Tibial artery (tissue), 4 donors: ENCODE measurements around the gene PTPRN2.

Source experiments
- DNase-seq, 2 donors: peaks; one replicate each; pipeline ENCODE4 v3.0.0-alpha.2; 2019
- H3K27ac ChIP-seq, 2 donors: fragments of 200-600 bp; sonication (generic) in 1 of 2; 1 replicate in 1 of 2; 2 replicates in 1 of 2; pipeline ENCODE4 v1.5.1; 2018 to 2019; ENCODE audit warnings: mild to moderate bottlenecking in 1 of 2
- H3K27me3 ChIP-seq, 2 donors: fragments of 200-600 bp; sonication (generic) in 1 of 2; one replicate each; pipeline versions ENCODE4 v1.5.1 to v1.6.0; 2016 to 2019
- H3K36me3 ChIP-seq, 3 donors: fragments of 200-600 bp; sonication (generic) in 2 of 3; one replicate each; pipeline ENCODE4 v1.5.1; 2016 to 2019; ENCODE audit warnings: mild to moderate bottlenecking in 2 of 3
- H3K4me1 ChIP-seq, 4 donors: fragments of 200-600 bp; sonication (generic) in 2 of 4; 1 replicate in 3 of 4; 2 replicates in 1 of 4; pipeline ENCODE4 v1.5.1; 2016 to 2019
- H3K4me3 ChIP-seq, 2 donors: fragments of 200-600 bp; sonication (generic) in 1 of 2; 1 replicate in 1 of 2; 2 replicates in 1 of 2; pipeline ENCODE4 v1.5.1; 2018 to 2019; ENCODE audit warnings: mild to moderate bottlenecking in 2 of 2
- H3K9me3 ChIP-seq, 3 donors: fragments of 200-600 bp; sonication (generic) in 1 of 3; one replicate each; pipeline ENCODE4 v1.5.1; 2016 to 2019
- intact Hi-C: fragments of 100-400 bp; cut with DNase I; formaldehyde crosslinking; loops from one replicate; pipeline ENCODE4 v1.15.0; 2023; ENCODE audit warnings: low total_unique reads
- TF ChIP-seq, protein P1 (sequence below), 2 experiments: fragments of 200-600 bp in 1 of 2; fragments of 450-650 bp in 1 of 2; IDR thresholded peaks; one replicate each; pipeline ENCODE4 v1.5.1; 2017 to 2019; ENCODE audit warnings: antibody characterized with exemption in 2 of 2, mild to moderate bottlenecking in 1 of 2, moderate library complexity in 1 of 2

PTPRN2 gene

DNA sequence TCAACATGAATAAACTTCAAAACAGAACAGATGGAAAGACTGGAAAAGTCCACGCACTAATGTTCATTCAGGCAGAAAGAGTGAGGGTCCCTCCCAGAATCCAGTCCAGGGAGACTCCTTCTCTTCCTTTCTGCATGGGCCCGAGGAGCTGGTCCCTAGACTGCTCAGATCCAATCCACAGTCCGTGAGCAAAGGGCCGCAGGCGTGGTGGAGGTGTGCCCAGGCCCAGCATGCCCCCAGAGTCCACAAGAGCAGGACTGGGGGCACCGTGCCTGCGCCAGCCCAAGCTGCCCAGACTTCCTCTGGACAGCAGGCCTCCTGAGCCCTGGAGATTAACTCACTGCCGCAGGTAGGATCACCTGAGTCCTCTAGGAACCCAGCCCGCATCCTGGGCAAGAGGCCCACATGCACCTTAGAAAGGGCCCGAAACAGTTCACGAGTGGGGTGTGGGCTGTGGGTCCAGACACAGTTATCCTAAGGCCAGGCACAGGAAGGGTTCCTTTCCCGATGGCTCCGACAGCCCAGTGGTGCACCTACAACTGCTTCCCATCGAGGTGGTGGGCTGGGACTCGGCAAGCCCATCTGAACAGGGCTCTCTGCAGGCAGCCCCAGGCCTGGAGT lies 719.8 kb downstream of the PTPRN2 start:
- Histone ChIP-seq H3K27me3 (peaks cover 0 to under 1% of the 10 kb centered on the region in 2 donors), H3K9me3 (peaks cover 0 to 5% (median 4%) of the 10 kb centered on the region in 3 donors), H3K36me3 (no peaks in the 10 kb centered on the region), H3K4me1 (no peaks in the 10 kb centered on the region), H3K4me3 (no peak overlapping the region), H3K27ac (no peak overlapping the region)
- DNase-seq: no peak
- intact Hi-C loops: no loop called here
- TF ChIP-seq, protein P1, sequence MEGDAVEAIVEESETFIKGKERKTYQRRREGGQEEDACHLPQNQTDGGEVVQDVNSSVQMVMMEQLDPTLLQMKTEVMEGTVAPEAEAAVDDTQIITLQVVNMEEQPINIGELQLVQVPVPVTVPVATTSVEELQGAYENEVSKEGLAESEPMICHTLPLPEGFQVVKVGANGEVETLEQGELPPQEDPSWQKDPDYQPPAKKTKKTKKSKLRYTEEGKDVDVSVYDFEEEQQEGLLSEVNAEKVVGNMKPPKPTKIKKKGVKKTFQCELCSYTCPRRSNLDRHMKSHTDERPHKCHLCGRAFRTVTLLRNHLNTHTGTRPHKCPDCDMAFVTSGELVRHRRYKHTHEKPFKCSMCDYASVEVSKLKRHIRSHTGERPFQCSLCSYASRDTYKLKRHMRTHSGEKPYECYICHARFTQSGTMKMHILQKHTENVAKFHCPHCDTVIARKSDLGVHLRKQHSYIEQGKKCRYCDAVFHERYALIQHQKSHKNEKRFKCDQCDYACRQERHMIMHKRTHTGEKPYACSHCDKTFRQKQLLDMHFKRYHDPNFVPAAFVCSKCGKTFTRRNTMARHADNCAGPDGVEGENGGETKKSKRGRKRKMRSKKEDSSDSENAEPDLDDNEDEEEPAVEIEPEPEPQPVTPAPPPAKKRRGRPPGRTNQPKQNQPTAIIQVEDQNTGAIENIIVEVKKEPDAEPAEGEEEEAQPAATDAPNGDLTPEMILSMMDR (IDR thresholded peaks at IDR 0.05): no peak

DNA sequence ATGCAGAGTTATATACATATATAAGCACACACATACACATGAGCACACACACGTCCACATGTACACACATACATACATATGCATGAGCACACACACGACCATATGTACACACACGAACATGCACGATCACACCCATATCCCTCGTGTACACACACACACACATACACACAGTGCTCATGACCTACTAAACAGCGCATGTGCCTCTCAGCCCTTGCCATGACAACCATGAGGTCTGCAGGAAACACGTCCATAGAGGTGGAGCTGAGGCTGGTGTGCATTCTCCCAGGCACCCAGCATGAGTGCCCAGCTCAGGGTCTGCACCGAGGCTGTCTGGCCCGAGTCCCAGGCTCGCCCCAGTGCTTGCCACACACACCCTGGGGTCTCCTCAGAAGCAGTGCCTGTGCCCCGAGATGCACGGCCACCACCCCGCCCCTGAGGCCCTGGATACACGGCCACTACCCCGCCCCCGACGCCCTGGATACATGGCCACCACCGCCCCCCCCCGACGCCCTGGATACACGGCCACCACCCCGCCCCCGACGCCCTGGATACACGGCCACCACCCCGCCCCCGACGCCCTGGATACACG lies 721.2 kb downstream of the PTPRN2 start:
- Histone ChIP-seq H3K27ac (no peak overlapping the region), H3K4me3 (no peak overlapping the region), H3K9me3 (peaks cover 0 to 5% (median 4%) of the 10 kb centered on the region in 3 donors), H3K36me3 (no peaks in the 10 kb centered on the region), H3K27me3 (no peaks in the 10 kb centered on the region), H3K4me1 (no peaks in the 10 kb centered on the region)
- no peak for DNase-seq
- TF ChIP-seq, protein P1 (IDR thresholded peaks at IDR 0.05): no peak
- intact Hi-C loops: no loop called here

DNA sequence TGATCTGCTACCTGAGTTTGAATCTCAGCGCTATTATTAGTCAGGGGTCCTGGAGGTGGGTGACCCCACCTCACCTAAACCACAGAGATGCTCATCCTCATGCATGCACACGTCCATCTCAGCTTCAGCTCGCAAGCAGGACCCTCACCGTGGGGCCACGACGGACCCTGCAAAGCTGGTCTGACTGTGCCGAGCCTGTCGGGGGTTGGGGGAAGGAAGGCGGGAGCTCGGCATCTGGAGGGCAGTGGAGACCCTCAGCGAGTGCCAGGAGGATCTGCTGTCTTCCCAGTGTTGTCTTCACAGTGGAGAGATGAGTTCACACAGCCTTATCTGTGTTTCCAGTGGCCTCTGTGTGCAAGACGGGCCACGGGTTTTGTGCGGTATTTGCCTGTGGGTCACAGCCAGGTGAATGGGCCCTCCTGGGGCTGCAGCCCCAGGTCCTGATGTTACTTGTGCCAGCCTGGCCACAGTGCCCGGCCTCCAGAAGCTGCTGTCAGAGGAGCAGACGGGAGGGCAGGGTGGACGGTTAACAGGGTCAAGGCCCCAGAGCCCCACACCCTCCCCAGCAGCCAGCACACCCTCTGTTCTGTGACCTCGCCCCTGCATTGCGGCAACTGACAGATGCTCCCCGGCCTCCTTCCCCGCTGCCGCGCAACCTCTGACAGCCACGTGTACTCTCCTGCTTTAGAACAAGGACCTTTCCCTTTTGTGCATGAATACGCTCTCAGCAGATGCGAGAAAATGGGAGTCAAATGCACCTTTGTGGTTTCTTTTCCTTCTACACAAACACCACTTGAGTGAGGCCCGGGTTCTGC lies 722.1 kb downstream of the PTPRN2 start:
- no peaks in the 10 kb centered on the region for H3K27me3 ChIP-seq
- no peak overlapping the region for H3K27ac ChIP-seq
- H3K9me3 ChIP-seq: peaks cover 0 to 5% (median 4%) of the 10 kb centered on the region in 3 donors
- intact Hi-C loops: no loop called here
- DNase-seq: no peak
- H3K4me1 ChIP-seq: no peaks in the 10 kb centered on the region
- TF ChIP-seq, protein P1 (IDR thresholded peaks at IDR 0.05): no peak
- H3K36me3 ChIP-seq: no peaks in the 10 kb centered on the region
- H3K4me3 ChIP-seq: no peak overlapping the region

DNA sequence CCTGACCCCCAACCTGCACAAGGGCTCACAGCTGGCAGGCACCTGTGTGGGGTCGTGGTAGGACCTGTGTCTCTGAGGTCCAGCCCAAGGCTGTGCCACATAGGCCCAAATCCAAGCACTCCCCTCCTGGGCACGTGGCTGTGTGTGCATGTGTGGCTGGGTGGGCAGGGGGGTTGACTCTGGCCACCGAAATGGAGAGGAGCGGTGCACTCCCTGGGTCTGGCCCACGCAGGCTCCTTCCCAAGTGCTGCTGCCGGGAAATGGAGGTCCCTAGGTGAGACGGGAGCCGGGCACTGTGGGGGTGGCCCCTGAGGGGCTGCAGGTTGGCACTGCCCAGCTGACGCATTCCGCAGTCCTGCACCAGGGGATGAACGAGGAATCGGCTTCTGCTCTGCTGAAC lies 722.7 kb downstream of the PTPRN2 start:
- H3K36me3 ChIP-seq: no peaks in the 10 kb centered on the region
- H3K27ac ChIP-seq: no peak overlapping the region
- DNase-seq: no peak
- H3K4me3 ChIP-seq: no peak overlapping the region
- intact Hi-C loops: no loop called here
- no peaks in the 10 kb centered on the region for H3K4me1 ChIP-seq
- peaks cover 0 to 4% (median 3%) of the 10 kb centered on the region in 3 donors for H3K9me3 ChIP-seq
- H3K27me3 ChIP-seq: no peaks in the 10 kb centered on the region
- TF ChIP-seq, protein P1 (IDR thresholded peaks at IDR 0.05): no peak

DNA sequence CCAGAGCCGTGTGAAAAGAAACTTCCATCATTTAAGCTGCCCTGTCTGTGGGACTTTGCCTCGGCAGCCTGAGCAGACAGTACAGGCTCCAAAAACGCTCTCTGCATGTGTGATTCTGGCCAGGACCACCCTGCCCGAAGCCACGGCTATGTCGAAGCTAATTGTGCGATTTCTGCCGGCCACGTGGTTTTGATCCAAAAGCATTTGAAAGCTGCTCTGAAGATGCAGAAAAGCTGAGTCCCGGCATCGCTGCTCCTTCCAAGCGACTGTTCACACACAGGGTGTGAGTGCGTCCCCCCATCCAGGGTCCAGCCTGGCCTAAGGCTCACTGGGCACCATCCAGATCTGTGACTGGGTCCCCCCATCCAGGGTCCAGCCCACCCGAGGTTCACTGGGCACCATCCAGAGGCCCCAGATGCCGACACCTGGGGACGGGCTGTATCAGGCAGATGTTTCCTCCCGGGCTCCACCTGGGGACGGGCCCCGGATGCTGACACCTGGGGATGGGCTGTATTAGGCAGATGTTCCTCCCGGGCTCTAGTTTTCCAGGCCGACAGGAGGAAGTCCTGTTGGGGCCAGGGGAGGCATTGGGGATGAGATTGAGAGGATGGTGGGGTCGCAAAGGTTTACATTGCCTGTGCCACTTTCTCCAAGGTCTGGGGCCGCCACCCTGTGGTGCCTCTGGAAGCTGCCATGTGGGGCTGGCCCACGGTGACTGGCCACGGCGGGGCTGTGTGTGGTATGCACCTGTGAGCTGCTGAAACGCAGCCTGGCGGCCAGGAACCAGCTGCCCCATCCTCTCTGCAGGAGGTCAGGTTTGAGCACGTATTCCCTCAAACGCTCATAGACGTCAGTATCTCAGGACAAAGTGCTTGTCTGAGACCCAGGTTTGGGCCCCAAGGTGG lies 723.5 kb downstream of the PTPRN2 start:
- no peak overlapping the region for H3K4me3 ChIP-seq
- H3K4me1 ChIP-seq: no peaks in the 10 kb centered on the region
- DNase-seq: no peak
- peaks cover 0 to 4% (median 0%) of the 10 kb centered on the region in 3 donors for H3K9me3 ChIP-seq
- H3K36me3 ChIP-seq: no peaks in the 10 kb centered on the region
- H3K27ac ChIP-seq: no peak overlapping the region
- H3K27me3 ChIP-seq: no peaks in the 10 kb centered on the region
- TF ChIP-seq, protein P1 (IDR thresholded peaks at IDR 0.05): no peak
- intact Hi-C loops: no loop called here
